HEK293T (cell line): Measurements from ENCODE around the gene TEDC2.

Experiments
- ARNT ChIP-seq: fragments of 450-650 bp; IDR thresholded peaks from 2 replicates; pipeline ENCODE4 v1.6.1; 2017; ENCODE audit warnings: mild to moderate bottlenecking
- BHLHE40 ChIP-seq: fragments of 450-650 bp; IDR thresholded peaks from 2 replicates; pipeline ENCODE4 v1.6.1; 2016; ENCODE audit warnings: mild to moderate bottlenecking, moderate library complexity, borderline replicate concordance
- ELF4 ChIP-seq: fragments of 450-650 bp; IDR thresholded peaks from 2 replicates; pipeline ENCODE4 v1.6.1; 2017; ENCODE audit warnings: antibody characterized with exemption
- FOXA1 ChIP-seq: fragments of 450-650 bp; IDR thresholded peaks from 2 replicates; pipeline ENCODE4 v1.6.1; 2016; ENCODE audit warnings: mild to moderate bottlenecking
- FOXM1 ChIP-seq: fragments of 450-650 bp; IDR thresholded peaks from 2 replicates; pipeline ENCODE4 v1.6.1; 2017; ENCODE audit warnings: mild to moderate bottlenecking, borderline replicate concordance
- NFRKB ChIP-seq: fragments of 450-650 bp; IDR thresholded peaks from 2 replicates; pipeline ENCODE4 v1.6.1; 2016; ENCODE audit warnings: mild to moderate bottlenecking, moderate library complexity
- SP1 ChIP-seq: fragments of 450-650 bp; IDR thresholded peaks from 2 replicates; pipeline ENCODE4 v1.6.1; 2017
- TARDBP ChIP-seq: fragments of 450-650 bp; IDR thresholded peaks from 2 replicates; pipeline ENCODE4 v1.6.1; 2016

DNA sequence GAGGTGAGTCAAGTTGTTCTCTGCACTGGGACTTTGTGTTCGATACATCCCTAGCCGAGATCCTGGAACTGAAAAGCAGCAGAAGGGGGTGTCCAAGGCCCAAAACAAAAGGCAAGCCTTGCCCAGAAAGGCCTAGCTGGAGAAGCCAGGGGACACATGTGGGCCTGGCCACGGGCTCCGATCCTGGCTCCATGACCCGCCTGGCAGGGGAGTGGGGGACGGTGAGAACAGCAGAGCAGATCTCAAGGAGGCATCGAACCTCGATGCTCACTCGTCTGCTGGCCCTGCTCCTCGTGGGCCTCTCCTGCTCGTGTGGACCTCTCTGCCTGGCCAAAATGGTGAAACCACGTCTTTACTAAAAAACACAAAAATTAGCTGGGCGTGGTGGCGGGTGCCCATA, 21.8 kb upstream of the TEDC2 start:
- TF ChIP-seq FOXM1, result no peak
- TF ChIP-seq ARNT, result no peak
- no peak for TF ChIP-seq FOXA1
- TF ChIP-seq ELF4, result no peak
- no peak for TF ChIP-seq BHLHE40
- no peak for TF ChIP-seq SP1
- no peak for TF ChIP-seq NFRKB
- no peak for TF ChIP-seq TARDBP
